GM21717 (cell line): ENCODE results near the gene PRKACG.

Source experiments
- ATAC-seq: cut with Tn5 transposase; IDR thresholded peaks from one replicate; pipeline ENCODE4 v1.9.1; 2021; ENCODE audit warnings: mild to moderate bottlenecking, moderate library complexity; ENCODE audit not compliant: unreplicated experiment

PRKACG gene

DNA sequence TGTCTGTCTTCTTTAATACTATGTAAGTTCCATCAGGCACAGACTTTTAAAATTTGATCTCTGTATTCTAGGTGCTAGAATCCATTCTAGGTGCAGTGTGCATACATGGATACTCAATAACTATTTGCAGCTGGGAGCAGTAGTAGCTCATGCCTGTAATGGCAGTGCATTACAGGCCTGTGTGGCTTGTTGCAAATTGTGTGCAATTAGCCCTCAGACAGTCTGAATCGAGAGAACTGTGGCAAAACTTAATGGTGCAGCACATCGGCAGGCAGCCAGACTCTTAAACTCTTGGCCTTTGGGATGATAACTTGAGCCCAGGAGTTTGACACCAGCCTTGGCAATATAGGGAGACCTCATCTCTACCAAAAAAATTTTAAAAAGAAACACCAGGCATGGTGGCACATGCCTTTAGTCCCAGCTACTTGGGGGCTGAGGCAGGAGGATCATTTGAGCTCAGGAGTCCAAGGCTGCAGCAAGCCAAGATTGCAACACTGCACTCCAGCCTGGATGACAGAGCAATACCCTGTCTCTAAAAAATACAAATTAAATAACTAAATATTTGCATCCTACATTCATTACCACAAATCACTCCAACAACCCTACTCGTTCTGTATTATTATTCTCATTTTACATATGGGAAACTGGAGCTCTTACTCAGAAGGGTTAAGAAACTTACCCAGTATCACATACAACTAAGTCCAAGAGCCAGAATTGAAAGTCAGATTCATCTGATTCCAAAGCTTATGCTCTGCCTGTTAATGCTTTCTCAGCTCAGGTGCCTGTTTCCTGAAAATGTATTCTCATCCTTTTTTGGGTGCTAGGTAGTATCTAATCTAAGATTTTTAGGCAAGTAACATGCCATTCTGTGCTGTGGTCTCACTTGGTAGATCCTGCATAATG, 30.1 kb downstream of the PRKACG start:
- ATAC-seq: no peak

GRCh38 chr9:68983008-68983411, 30.9 kb downstream of the PRKACG start:
- no peak for ATAC-seq

DNA sequence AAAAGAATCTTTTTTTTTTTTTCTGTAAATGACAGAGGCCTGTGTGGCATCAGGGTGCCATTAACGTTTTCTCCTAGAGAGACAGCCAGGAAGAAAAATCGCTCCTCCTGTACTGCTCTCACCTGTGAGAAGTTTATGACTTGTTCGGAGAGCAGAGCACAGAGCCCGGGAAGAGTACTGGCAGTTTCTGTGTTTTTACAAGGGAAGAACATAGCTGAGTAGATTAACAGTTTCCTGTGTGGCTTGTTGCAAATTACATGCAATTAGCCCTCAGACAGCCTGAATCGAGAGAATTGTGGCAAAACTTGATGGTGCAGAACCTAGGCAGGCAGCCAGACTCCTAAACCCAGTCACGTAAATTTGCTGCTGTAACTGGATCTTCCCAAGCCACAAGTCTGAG, 32.1 kb downstream of the PRKACG start:
- peak; percentile 46 for ATAC-seq

DNA sequence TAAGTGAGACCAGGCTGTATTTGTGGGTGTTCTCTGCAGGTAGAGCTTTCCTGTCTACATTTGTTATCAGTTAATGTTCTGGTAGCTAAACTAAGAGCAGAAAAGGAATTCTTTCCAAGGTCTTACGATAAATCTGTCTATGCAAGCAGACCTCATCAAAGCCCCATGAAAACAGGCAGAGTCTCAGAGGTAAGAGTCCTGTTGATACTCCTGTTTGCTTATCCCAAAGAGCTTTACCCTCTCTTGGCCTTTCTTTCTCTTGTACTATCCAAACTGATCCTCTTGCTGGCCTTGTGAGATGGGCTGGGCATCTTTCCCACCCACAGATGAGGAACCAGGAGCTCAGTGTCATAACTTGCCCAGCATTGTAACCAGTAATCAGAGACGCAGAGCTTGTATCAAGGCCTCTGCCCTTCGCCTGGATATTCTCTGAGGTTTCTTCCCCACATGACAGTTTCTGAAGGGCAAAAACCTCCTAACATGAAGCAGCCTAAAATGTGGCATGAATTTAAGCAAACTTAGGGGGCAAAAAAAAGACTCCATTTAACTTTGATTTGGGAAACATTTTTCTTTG, 33.5 kb downstream of the PRKACG start:
- ATAC-seq: no peak

DNA sequence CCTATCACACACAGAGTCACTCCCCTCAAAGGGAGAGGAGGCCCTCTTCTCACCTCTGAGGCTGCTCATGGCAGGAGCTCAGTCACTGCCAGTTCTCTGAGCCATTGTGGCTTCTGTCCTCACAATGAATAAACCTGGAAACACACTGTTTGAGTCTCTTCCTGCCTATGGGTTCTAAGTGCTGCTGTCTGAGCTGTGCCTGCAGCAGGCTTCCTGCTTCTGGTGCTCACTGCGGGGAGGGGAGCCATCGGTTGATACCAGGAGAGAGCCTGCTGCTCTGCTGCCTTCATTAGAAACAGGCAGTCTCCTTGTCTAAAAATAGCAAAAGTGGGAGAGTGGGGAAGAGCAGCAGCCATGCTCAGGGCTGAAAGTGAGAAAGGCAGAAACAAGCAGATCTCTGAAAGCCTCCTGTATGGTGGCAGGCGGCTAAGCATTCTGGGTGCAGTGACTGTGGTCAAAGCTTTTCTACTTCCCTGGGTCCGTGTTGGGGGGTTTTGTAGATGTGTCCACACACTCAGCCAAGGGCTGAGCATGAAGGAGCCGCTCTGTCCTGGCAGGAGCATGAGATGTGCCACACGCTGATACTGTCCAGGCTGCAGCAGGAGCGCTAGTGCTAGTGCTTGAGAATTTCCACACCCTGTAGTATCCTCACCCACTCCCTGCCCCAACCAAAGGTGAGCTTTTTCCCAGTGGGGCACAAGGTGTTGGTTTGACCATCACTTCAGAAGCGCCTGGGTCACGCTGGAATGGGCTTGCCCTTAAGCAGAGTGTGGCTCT, 34.2 kb downstream of the PRKACG start:
- ATAC-seq: no peak

DNA sequence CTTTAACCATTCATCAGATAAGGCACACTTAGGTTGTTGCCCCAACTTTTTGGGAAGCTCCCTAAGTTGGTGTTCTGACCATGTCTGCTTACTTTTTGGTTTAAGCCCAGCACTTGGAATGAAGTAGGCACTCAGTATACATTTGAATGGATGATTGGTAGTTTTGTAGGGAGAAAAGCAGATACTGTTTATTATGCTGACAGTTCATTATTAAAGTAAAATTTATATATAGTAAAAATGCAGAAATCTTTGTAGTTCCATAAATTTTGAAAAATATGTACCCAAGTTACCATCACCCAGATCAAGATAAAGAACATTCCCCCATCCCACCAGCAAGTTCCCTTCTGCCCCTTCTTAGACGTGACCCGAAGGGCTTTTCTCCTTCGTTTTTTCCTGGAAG, 35.4 kb downstream of the PRKACG start:
- ATAC-seq: no peak

- ATAC-seq: no peak
Observed at GRCh38 chr9:68978066-68978465, 35.8 kb downstream of the PRKACG start.

DNA sequence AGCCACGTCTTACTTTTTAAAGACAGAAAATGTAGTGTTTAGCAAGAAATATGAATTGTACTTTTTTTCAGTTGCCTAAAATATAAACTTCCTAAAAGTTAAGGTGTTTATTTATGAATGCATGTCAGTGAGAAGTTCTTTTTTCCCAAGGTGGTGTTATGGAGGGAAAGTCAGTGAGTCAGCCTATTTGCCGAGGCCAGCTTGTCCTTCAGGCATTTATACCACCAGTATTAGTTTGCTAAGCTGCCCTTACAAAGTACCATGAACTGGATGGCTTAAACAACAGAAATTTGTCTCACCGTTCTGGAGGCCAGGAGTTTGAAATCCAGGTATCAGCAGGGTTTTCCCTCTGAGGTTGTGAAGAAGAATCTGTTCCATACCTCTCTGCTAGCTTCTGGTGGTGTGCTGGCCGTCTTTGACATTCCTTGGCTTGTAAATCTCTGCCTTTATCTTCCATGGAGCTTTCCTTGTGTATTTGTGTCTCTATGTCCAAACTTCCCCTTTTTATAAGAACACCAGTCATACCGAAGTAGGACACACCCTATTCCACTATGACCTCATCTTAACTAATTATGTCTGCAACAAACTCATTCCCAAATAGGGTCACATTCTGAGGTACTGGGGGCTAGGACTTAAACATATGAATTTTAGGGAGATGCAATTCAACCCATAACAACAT, 38.4 kb downstream of the PRKACG start:
- no peak for ATAC-seq

DNA sequence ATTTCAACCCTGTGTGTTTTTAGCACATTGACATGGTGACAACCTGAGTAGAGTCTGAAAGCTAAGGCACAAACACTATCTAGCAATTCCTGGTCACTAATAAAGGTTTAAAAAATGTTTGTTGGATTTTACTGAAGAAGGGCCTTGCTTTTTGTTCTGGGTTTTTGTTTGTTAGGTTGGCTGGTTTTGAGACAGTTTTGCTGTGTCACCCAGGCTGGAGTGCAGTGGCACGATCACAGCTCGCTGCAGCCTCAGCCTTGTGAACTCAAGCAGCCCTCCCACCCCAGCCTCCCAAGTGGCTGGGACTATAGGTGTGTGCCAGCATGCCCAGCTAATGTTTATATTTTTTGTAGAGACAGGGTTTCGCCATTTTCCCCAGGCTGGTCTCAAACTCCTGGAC, 39.0 kb downstream of the PRKACG start:
- ATAC-seq: no peak

DNA sequence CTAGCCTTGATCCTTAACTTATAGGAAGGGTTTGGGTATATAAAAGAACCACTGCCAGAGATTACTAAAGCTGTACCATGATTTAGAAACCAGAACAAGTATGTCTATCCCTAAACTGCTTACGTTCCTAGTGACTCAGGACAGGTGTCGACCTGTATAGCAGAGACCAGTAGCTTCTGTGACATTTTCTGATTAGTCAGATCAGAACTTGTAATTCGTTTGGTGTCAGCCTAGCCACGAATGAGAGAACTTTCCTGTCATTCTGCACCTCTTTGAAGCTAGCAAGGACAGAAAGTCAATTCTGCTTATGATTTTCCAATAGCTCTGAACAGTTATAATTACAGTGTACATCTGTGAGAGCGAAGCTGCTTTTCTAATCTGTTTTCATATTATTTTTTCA, 39.5 kb downstream of the PRKACG start:
- ATAC-seq: peak; percentile 94

- no peak for ATAC-seq
Observed at GRCh38 chr9:68973619-68974018, 40.3 kb downstream of the PRKACG start.

- ATAC-seq: no peak
Observed at GRCh38 chr9:68970151-68970550, 43.8 kb downstream of the PRKACG start.

DNA sequence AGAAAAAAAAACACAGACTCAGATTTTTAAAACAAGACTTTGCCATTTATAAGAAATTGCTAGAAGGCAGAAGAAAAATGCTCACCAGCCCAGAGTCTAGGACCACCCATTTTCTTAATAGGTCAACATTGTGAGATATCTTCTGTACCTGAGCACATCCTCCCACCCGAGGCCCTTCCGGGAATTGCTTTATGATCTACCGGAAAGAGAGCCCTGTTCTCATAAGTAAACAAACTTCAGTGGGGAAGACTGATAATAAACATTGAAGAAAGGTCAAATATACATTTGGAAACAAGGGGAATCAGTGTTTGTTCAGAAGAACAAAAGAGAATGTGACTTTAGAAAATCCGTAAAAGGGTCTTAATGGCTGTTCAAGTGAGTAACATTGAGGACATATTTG, 44.4 kb downstream of the PRKACG start:
- no peak for ATAC-seq

- no peak for ATAC-seq
Observed at GRCh38 chr9:68967800-68968199, 46.1 kb downstream of the PRKACG start.

GRCh38 chr9:68966496-68966944, 47.4 kb downstream of the PRKACG start:
- peak; percentile 65 for ATAC-seq

GRCh38 chr9:68964765-68965164, 49.1 kb downstream of the PRKACG start:
- ATAC-seq: no peak

DNA sequence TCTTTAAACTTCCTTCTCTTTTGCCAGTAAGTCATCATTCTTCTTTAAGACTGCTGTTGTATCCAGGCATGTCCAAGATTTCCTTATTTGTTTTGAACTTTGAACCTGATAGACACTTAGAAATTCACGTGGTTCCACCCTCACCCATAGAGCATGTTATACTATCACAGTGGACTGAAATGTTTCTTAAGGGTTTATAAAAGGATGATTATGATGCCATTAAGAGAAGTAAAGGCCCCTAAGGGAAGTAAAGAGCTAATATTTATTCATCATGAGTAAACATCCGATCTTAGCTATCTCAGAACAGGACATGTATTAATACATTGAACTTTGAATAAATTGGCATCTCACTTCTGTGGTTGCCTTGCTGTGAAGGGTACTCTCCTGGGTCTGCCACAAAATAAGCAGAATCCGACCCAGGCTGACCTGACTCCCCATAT, 49.8 kb downstream of the PRKACG start:
- no peak for ATAC-seq

GRCh38 chr9:68963416-68963815, 50.5 kb downstream of the PRKACG start:
- no peak for ATAC-seq
